GM21528 (cell line): ENCODE results near the gene GALE.

Source experiments
- ATAC-seq: cut with Tn5 transposase; IDR thresholded peaks from one replicate; pipeline ENCODE4 v1.9.1; 2021; ENCODE audit warnings: mild to moderate bottlenecking, moderate library complexity; ENCODE audit not compliant: unreplicated experiment, low FRiP score

The GALE gene

GRCh38 chr1:23759277-23759676 lies 41.3 kb downstream of the GALE start:
- ATAC-seq, result no peak

- no peak for ATAC-seq
Observed at GRCh38 chr1:23757812-23758211, 42.7 kb downstream of the GALE start.

GRCh38 chr1:23756676-23757075 lies 43.9 kb downstream of the GALE start:
- no peak for ATAC-seq

- ATAC-seq, result no peak
Observed at GRCh38 chr1:23752909-23753308, 47.6 kb downstream of the GALE start.

GRCh38 chr1:23751815-23752200 lies 48.7 kb downstream of the GALE start:
- ATAC-seq, result no peak

GRCh38 chr1:23751050-23751814 lies 49.3 kb downstream of the GALE start:
- ATAC-seq, result no peak

- ATAC-seq, result no peak
Observed at GRCh38 chr1:23748016-23748415, 52.5 kb downstream of the GALE start.
